Panc1 (cell line): ENCODE measurements around the gene SIVA1. TPM values are rescaled to one million over a fixed set of nuclear protein-coding genes. Genes with fewer than 3 reads are reported as not detected.

Experiments
- ATAC-seq: fragments of 200-7000 bp; cut with Tn5 transposase; 2 replicates; pipeline ENCODE4 v1.9.1; 2020; ENCODE audit warnings: mild to moderate bottlenecking, moderate library complexity
- BruUV-seq: library from RNA; stranded (reverse); fragments of 400-500 nt; replicated peaks from 2 replicates; lab custom pipeline; 2021; lab: Mats Ljungman, UMichigan
- CTCF ChIA-PET: fragments of 300-600 bp; sonication (Branson Sonifier 250); formaldehyde crosslinking; loops from one replicate; lab custom pipeline; 2022; ENCODE audit warnings: antibody characterized with exemption; lab: Charles Lee
- POLR2A ChIA-PET: fragments of 300-600 bp; sonication (Branson Sonifier 250); formaldehyde crosslinking; loops from one replicate; lab custom pipeline; 2022; ENCODE audit warnings: antibody characterized with exemption; lab: Charles Lee
- DNase-seq: peaks from one replicate; pipeline ENCODE4 v3.0.0-alpha.2; 2010; ENCODE audit warnings: low read depth, low spot score
- H3K27ac ChIP-seq: 2 replicates; pipeline ENCODE4 v1.5.1; 2011; ENCODE audit warnings: mild to moderate bottlenecking, low read length, inconsistent platforms
- H3K27me3 ChIP-seq: fragments of 200-500 bp; sonication (Bioruptor generic); 2 replicates; pipeline ENCODE4 v1.6.0; 2014; ENCODE audit warnings: low read length, inconsistent platforms; ENCODE audit not compliant: control insufficient read depth, insufficient read depth
- H3K36me3 ChIP-seq: fragments of 200-500 bp; sonication (Bioruptor generic); 2 replicates; pipeline ENCODE4 v1.5.1; 2014; ENCODE audit warnings: inconsistent platforms, mild to moderate bottlenecking, low read length, moderate library complexity; ENCODE audit not compliant: control insufficient read depth, insufficient read depth
- H3K4me1 ChIP-seq: 2 replicates; pipeline ENCODE4 v1.5.1; 2011; ENCODE audit warnings: inconsistent platforms, mild to moderate bottlenecking, low read length, moderate library complexity; ENCODE audit not compliant: control insufficient read depth, insufficient read depth
- H3K4me3 ChIP-seq, 2 experiments: 2 replicates each; pipeline ENCODE4 v1.5.1; 2011 to 2012; ENCODE audit warnings: low read depth in 2 of 2, low read length in 2 of 2, mild to moderate bottlenecking in 2 of 2, inconsistent platforms in 1 of 2, moderate library complexity in 1 of 2
- H3K9me3 ChIP-seq: fragments of 200-500 bp; sonication (Bioruptor generic); 2 replicates; pipeline ENCODE4 v1.5.1; 2014; ENCODE audit warnings: low read depth, mild to moderate bottlenecking, inconsistent platforms, low read length, moderate library complexity; ENCODE audit not compliant: control insufficient read depth, insufficient read depth
- CTCF ChIP-seq: fragments of 450-650 bp; IDR thresholded peaks from 2 replicates; pipeline ENCODE4 v1.5.1; 2017; ENCODE audit warnings: mild to moderate bottlenecking
- POLR2AphosphoS5 ChIP-seq: IDR thresholded peaks from 2 replicates; pipeline ENCODE4 v1.6.1; 2012; ENCODE audit warnings: mild to moderate bottlenecking, low read depth, low read length, moderate library complexity
- REST ChIP-seq, 2 experiments: IDR thresholded peaks; 2 replicates each; pipeline ENCODE4 v1.6.1; 2011 to 2012; ENCODE audit warnings: low read depth in 2 of 2, control low read depth in 1 of 2, low read length in 1 of 2, mild to moderate bottlenecking in 1 of 2, moderate library complexity in 1 of 2; ENCODE audit not compliant: insufficient read depth in 1 of 2
- SIN3A ChIP-seq: IDR thresholded peaks from 2 replicates; pipeline ENCODE4 v1.6.1; 2012; ENCODE audit warnings: low read depth, mild to moderate bottlenecking, low read length, moderate library complexity, borderline replicate concordance; ENCODE audit not compliant: insufficient read depth
- TCF7L2 ChIP-seq: IDR thresholded peaks from 2 replicates; pipeline ENCODE4 v1.6.1; 2011; ENCODE audit warnings: mild to moderate bottlenecking, low read depth, low read length, inconsistent platforms
- in situ Hi-C: cut with HindIII; loops from 2 replicates; pipeline ENCODE4 v1.10.0; 2016; ENCODE audit warnings: low sequenced_read_pairs, low pct_unique_long_range_greater_than_20kb
- intact Hi-C: fragments of 100-400 bp; cut with micrococcal nuclease; formaldehyde crosslinking; loops from one replicate; pipeline ENCODE4 v1.10.0; 2022; ENCODE audit not compliant: unreplicated experiment
- total RNA-seq: library from RNA; stranded (reverse); gene quantifications from one replicate; pipeline ENCODE4 v1.2.1, GENCODE V29; 2021; ENCODE audit not compliant: unreplicated experiment

The SIVA1 gene
- total RNA-seq, 1 experiment from 2014 or later: 100 TPM

GRCh38 chr14:104723651-104724406 lies 29.1 kb upstream of the SIVA1 start, which contains the start of gene ADSS1:
TSS of gene ADSS1 (plus strand) at chr14:104724229. CDS start at chr14:104724271, 42 bp downstream.
- H3K27ac ChIP-seq: peak within 1 kb of the TSS; percentile 63
- CTCF ChIA-PET: no interaction called here
- no peaks in the 10 kb centered on the region for H3K27me3 ChIP-seq
- no peaks in the 10 kb centered on the region for H3K36me3 ChIP-seq
- in situ Hi-C loops: no loop called here
- intact Hi-C loops: no loop called here
- peak within 1 kb of the TSS; percentile 42 to 52 for H3K4me3 ChIP-seq
- POLR2A ChIA-PET: no interaction called here
- H3K9me3 ChIP-seq: no peaks in the 10 kb centered on the region
- no TSS peak for BruUV-seq
- H3K4me1 ChIP-seq: peaks cover 33% of the 10 kb centered on the region
- ATAC-seq (peak; percentile 59), DNase-seq (peak; percentile 24)
- no peak for TF ChIP-seq TCF7L2
- TF ChIP-seq SIN3A: 0 out of 2 replicates have a peak, but pooled peaks have one; percentile 68
- TF ChIP-seq REST (IDR thresholded peaks at IDR 0.05; ENCODE audit: insufficient read depth in 1 of 2, low read depth in 2 of 2, low read length in 1 of 2): no peak
- TF ChIP-seq CTCF: peak; percentile 97
- peak; percentile 9; the same call in 1 of the 2 replicates for TF ChIP-seq POLR2AphosphoS5

DNA sequence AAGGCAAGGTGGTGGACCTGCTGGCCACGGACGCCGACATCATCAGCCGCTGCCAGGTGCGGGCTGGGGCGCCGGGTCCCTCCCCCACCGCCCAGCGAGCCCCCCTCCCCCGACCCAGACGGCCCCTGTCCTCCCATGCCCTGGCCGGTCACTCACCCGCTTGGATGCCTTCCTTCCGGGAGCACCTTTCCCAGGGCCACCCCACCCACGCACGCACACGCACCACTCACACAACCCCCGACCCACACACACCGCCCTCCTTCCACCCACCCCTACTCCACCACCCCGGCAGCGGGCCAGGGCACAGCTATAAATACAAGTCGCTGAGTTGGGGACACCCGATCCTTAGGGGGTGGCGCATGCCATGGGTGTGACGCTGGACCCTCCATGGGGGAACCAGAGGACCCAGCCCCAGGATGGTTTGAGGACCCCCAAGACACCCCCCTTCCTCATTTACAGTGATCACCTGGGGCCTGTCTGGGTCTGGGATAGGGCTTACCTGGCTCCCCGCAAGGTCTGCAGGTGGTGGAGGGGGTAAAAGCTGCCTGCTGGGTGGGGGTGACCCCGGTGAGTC lies 28.5 kb upstream of the SIVA1 start:
- no peaks in the 10 kb centered on the region for H3K27me3 ChIP-seq
- peak overlapping the region; percentile 59 for H3K27ac ChIP-seq
- ChIA-PET POLR2A (no interaction called here), CTCF (interaction anchor here (1.2 kb wide), 1 partner anchor 28 kb away, joined by 4 read pairs; the partner anchor contains the start of gene SIVA1)
- DNase-seq (no peak), ATAC-seq (peak; percentile 10)
- no TSS peak for BruUV-seq
- in situ Hi-C loops (no loop called here), intact Hi-C loops (no loop called here)
- no peaks in the 10 kb centered on the region for H3K36me3 ChIP-seq
- H3K9me3 ChIP-seq: no peaks in the 10 kb centered on the region
- peaks cover 33% of the 10 kb centered on the region for H3K4me1 ChIP-seq
- TF ChIP-seq SIN3A (no peak), CTCF (no peak), POLR2AphosphoS5 (peak; percentile 13; the same call in 1 of the 2 replicates), REST (IDR thresholded peaks at IDR 0.05; ENCODE audit: insufficient read depth in 1 of 2, low read depth in 2 of 2, low read length in 1 of 2) (no peak)
- peak overlapping the region; percentile 42 to 50 for H3K4me3 ChIP-seq
